K562 (cell line): Measurements from ENCODE around the gene CMBL. TPM values are rescaled to one million over a fixed set of nuclear protein-coding genes. Genes with fewer than 3 reads are reported as not detected.

Experiments
- ATAC-seq: fragments of 200-7000 bp; cut with Tn5 transposase; 3 replicates; pipeline ENCODE4 v1.9.1; 2020; ENCODE audit warnings: moderate library complexity
- BruUV-seq: library from RNA; stranded (reverse); fragments of 400-500 nt; replicated peaks from 2 replicates; lab custom pipeline; 2021; lab: Mats Ljungman, UMichigan
- CTCF ChIA-PET: fragments of 300-600 bp; formaldehyde crosslinking; extraction: SDS; loops from one replicate; lab custom pipeline; 2021; ENCODE audit warnings: low intra/inter-chr PET ratio; lab: Yijun Ruan, JAX
- POLR2A ChIA-PET: fragments of 300-600, 350-650 bp; sonication (Branson Sonifier 250); formaldehyde crosslinking; extraction: SDS; loops from one replicate; lab custom pipeline; 2021; ENCODE audit warnings: antibody characterized with exemption, inconsistent platforms; lab: Yijun Ruan, JAX
- DNase-seq, 4 experiments: peaks; one replicate each; pipeline versions ENCODE4 v3.0.0 to v3.0.0-alpha.2; 2011 to 2018; ENCODE audit warnings: low spot score in 3 of 4, mixed read lengths in 3 of 4; ENCODE audit errors: extremely low read depth in 1 of 4
- FAIRE-seq: peaks from 2 replicates; lab custom pipeline; 2011; peaks lifted over from hg19 to GRCh38; lab: Jason Lieb, UNC
- H2AFZ ChIP-seq: 2 replicates; pipeline ENCODE4 v1.6.0; 2011; ENCODE audit warnings: low read depth, low read length, control low read depth, inconsistent platforms
- H3K27ac ChIP-seq: fragments of 200-600 bp; 3 replicates; pipeline ENCODE4 v1.8.0; 2011; ENCODE audit warnings: low read depth, mild to moderate bottlenecking, control low read depth, inconsistent platforms, low read length, moderate library complexity, mixed read lengths; ENCODE audit errors: extremely low read depth
- H3K27me3 ChIP-seq, 2 experiments: fragments of 300-600 bp in 1 of 2; 2 replicates in 1 of 2; 3 replicates in 1 of 2; pipeline versions ENCODE4 v1.6.0 to v1.8.0; 2011; ENCODE audit warnings: inconsistent platforms in 2 of 2, low read length in 2 of 2, mild to moderate bottlenecking in 1 of 2, mixed read lengths in 1 of 2, moderate library complexity in 1 of 2; ENCODE audit not compliant: control insufficient read depth in 2 of 2, insufficient read depth in 2 of 2
- H3K36me3 ChIP-seq: fragments of 300-600 bp; 3 replicates; pipeline ENCODE4 v1.8.0; 2011; ENCODE audit warnings: mild to moderate bottlenecking, low read length, inconsistent platforms; ENCODE audit not compliant: control insufficient read depth, insufficient read depth
- H3K4me1 ChIP-seq, 2 experiments: fragments of 200-600 bp in 1 of 2; replicated peaks in 1 of 2; 2 replicates in 1 of 2; 3 replicates in 1 of 2; pipeline versions ENCODE4 v1.5.1 to v1.8.0; 2011; ENCODE audit warnings: inconsistent platforms in 2 of 2, low read length in 2 of 2, mild to moderate bottlenecking in 1 of 2, mixed read lengths in 1 of 2, moderate library complexity in 1 of 2; ENCODE audit not compliant: control insufficient read depth in 2 of 2, insufficient read depth in 2 of 2
- H3K4me2 ChIP-seq: 2 replicates; pipeline ENCODE4 v1.6.1; 2011; ENCODE audit warnings: low read length, control low read depth, inconsistent platforms, mixed read lengths; ENCODE audit not compliant: insufficient read depth
- H3K4me3 ChIP-seq: fragments of 200-600 bp; sonication (generic), shearing (Covaris generic); 2 replicates; pipeline ENCODE4 v1.5.1; 2016; ENCODE audit warnings: control low read depth, inconsistent platforms
- H3K79me2 ChIP-seq: fragments of 200-600 bp; 3 replicates; pipeline ENCODE4 v1.8.0; 2011; ENCODE audit warnings: low read length, inconsistent platforms; ENCODE audit not compliant: control insufficient read depth, insufficient read depth
- H3K9ac ChIP-seq, 2 experiments: 2 replicates each; pipeline versions ENCODE4 v1.6.0 to v1.6.1; 2011; ENCODE audit warnings: low read depth in 2 of 2, low read length in 2 of 2, control low read depth in 1 of 2, inconsistent platforms in 1 of 2, mild to moderate bottlenecking in 1 of 2, mixed read lengths in 1 of 2; ENCODE audit not compliant: insufficient read depth in 1 of 2
- H3K9me1 ChIP-seq: one replicate; pipeline ENCODE4 v1.6.0; 2011; ENCODE audit warnings: inconsistent platforms, mild to moderate bottlenecking, low read length, moderate library complexity; ENCODE audit not compliant: control insufficient read depth, insufficient read depth
- H3K9me3 ChIP-seq: replicated peaks from 2 replicates; pipeline ENCODE4 v1.5.1; 2011; ENCODE audit warnings: low read depth, low read length, inconsistent platforms; ENCODE audit not compliant: control insufficient read depth, insufficient read depth
- H4K20me1 ChIP-seq: replicated peaks from 2 replicates; pipeline ENCODE4 v1.6.1; 2011; ENCODE audit warnings: low read length, inconsistent platforms, mixed read lengths; ENCODE audit not compliant: control insufficient read depth, insufficient read depth
- BRF1 ChIP-seq: IDR thresholded peaks from 3 replicates; pipeline ENCODE4 v1.6.1; 2011; ENCODE audit warnings: borderline replicate concordance, mild to moderate bottlenecking; ENCODE audit not compliant: insufficient read length; ENCODE audit errors: extremely low read depth
- CEBPB ChIP-seq: fragments of 450-650 bp; IDR thresholded peaks from 2 replicates; pipeline ENCODE4 v1.6.1; 2016; ENCODE audit warnings: missing genetic modification characterization, missing compliant biosample characterization
- FIP1L1 ChIP-seq: fragments of 200-400 bp; formaldehyde crosslinking; IDR thresholded peaks from 2 replicates; pipeline ENCODE4 v1.6.1; 2018; ENCODE audit warnings: mild to moderate bottlenecking, low read depth, low read length; ENCODE audit not compliant: poor library complexity, severe bottlenecking
- HNRNPH1 ChIP-seq: fragments of 200-400 bp; formaldehyde crosslinking; optimal IDR thresholded peaks from 2 replicates; pipeline ENCODE3; 2017; ENCODE audit warnings: low read depth, mild to moderate bottlenecking, low read length, moderate library complexity
- IRF9 ChIP-seq: fragments of 450-650 bp; IDR thresholded peaks from 2 replicates; pipeline ENCODE4 v1.6.1; 2016; ENCODE audit warnings: missing biosample characterization, missing genetic modification characterization
- MCM7 ChIP-seq, 2 experiments: fragments of 450-650 bp; IDR thresholded peaks; 2 replicates each; pipeline ENCODE4 v1.6.1; 2016 to 2018
- MECOM ChIP-seq: fragments of 250-450 bp; sonication (Bioruptor Pico); IDR thresholded peaks from 2 replicates; pipeline ENCODE4 v1.8.0; 2022; ENCODE audit warnings: inconsistent platforms
- MTA1 ChIP-seq: fragments of 450-650 bp; IDR thresholded peaks from 2 replicates; pipeline ENCODE4 v1.6.1; 2017; ENCODE audit warnings: borderline replicate concordance
- RBM17 ChIP-seq: fragments of 200-400 bp; formaldehyde crosslinking; IDR thresholded peaks from 2 replicates; pipeline ENCODE4 v1.6.1; 2017; ENCODE audit warnings: low read depth, mild to moderate bottlenecking, low read length, borderline replicate concordance
- SMAD4 ChIP-seq: fragments of 250-450 bp; sonication (Bioruptor Pico); conservative IDR thresholded peaks from 2 replicates; pipeline ENCODE4 v1.8.0; 2021; ENCODE audit warnings: inconsistent platforms, mild to moderate bottlenecking, moderate library complexity
- SOX6 ChIP-seq: fragments of 450-650 bp; IDR thresholded peaks from 2 replicates; pipeline ENCODE4 v1.6.1; 2014; ENCODE audit warnings: mild to moderate bottlenecking
- SRSF3 ChIP-seq: fragments of 200-400 bp; formaldehyde crosslinking; IDR thresholded peaks from 2 replicates; pipeline ENCODE4 v1.6.1; 2016; ENCODE audit warnings: mild to moderate bottlenecking, low read length, moderate library complexity; ENCODE audit not compliant: insufficient read depth
- ZBTB49 ChIP-seq: sonication (generic); formaldehyde crosslinking; IDR thresholded peaks from 2 replicates; pipeline ENCODE4 v1.8.0; 2022; ENCODE audit warnings: missing genetic modification reagents, mild to moderate bottlenecking, borderline replicate concordance
- ZNF134 ChIP-seq: fragments of 250-450 bp; sonication (Bioruptor Pico); conservative IDR thresholded peaks from 2 replicates; pipeline ENCODE4 v1.4.0; 2020
- ZNF830 ChIP-seq: fragments of 250-450 bp; sonication (Bioruptor Pico); IDR thresholded peaks from 2 replicates; pipeline ENCODE4 v1.5.0; 2021; ENCODE audit warnings: mild to moderate bottlenecking
- ZZZ3 ChIP-seq: fragments of 450-650 bp; IDR thresholded peaks from 2 replicates; pipeline ENCODE4 v1.6.1; 2016; ENCODE audit warnings: antibody characterized with exemption, mild to moderate bottlenecking, moderate library complexity
- WGBS: fragments of 100-300 bp; shearing (Covaris generic); methylation state at CpG from one replicate; pipeline ENCODE4 v1.1.6; 2016; ENCODE audit warnings: low coverage, mixed read lengths; ENCODE audit not compliant: insufficient coverage; ENCODE audit errors: missing lambda C conversion rate; 5-methylcytosine and 5-hydroxymethylcytosine counted together
- in situ Hi-C: fragments of 300-500 bp; cut with MboI; formaldehyde crosslinking; loops from 4 replicates; pipeline ENCODE4 v1.15.0; 2018; ENCODE audit warnings: inconsistent platforms, mixed read lengths
- intact Hi-C: fragments of 100-400 bp; cut with micrococcal nuclease; formaldehyde crosslinking; loops from 2 replicates; pipeline ENCODE4 v1.14.2; 2022
- polyA plus RNA-seq, 8 experiments: library from polyadenylated mRNA; depleted of rRNA in 4 of 8; stranded (reverse) in 5 of 8; unstranded in 3 of 8; fragments of >200 nt; fragmentation: Nextera tagmentation in 2 of 8; fragmentation: Illumina TruSeq in 1 of 8; extraction: Ambion mirVana in 2 of 8; extraction: Trizol in 1 of 8; gene quantifications; 2 replicates each; pipeline versions ENCODE4 v1.2.1 to v1.2.3, GENCODE V29; 2011 to 2014; ENCODE audit warnings: inconsistent platforms in 1 of 8, missing spikeins in 1 of 8
- total RNA-seq, 7 experiments: library from RNA; depleted of rRNA in 6 of 7; stranded (reverse); fragments of >200 nt in 6 of 7; fragmentation: Illumina TruSeq in 2 of 7; extraction: Trizol in 2 of 7; gene quantifications; 2 replicates each; pipeline versions ENCODE4 v1.2.1 to v1.2.3, GENCODE V29; 2011 to 2021; ENCODE audit warnings: low replicate concordance in 1 of 7

Gene CMBL
- total and polyA plus RNA-seq, 9 of the 15 experiments (the other 6 are each of a cell fraction or from before 2014, with no cell fraction given) = 22.6 to 192 (median 71.1) TPM

- H3K27me3 ChIP-seq = no peaks in the 10 kb centered on the region
- H3K4me3 ChIP-seq = no peak overlapping the region
- CTCF ChIA-PET = interaction anchor here (0.6 kb wide), 1 partner anchor 57 kb away, joined by 3 read pairs; no protein-coding TSS in a partner anchor
- H3K79me2 ChIP-seq = no peaks in the 10 kb centered on the region
- FAIRE-seq = peak; percentile 44
- POLR2A ChIA-PET = interaction anchor here (1.3 kb wide), 1 partner anchor 12 kb away, joined by 3 read pairs; no protein-coding TSS in a partner anchor
- H3K36me3 ChIP-seq = no peaks in the 10 kb centered on the region
- intact Hi-C loops = no loop called here
- in situ Hi-C loops = no loop called here
- no peak overlapping the region for H3K27ac ChIP-seq
- no peaks in the 10 kb centered on the region for H3K9me1 ChIP-seq
- H3K9me3 ChIP-seq = no peaks in the 10 kb centered on the region; the same call in 1 of the 2 replicates
- peak; percentile 18; the same call in 2 of the 3 replicates for ATAC-seq
- H4K20me1 ChIP-seq = no peaks in the 10 kb centered on the region
- H3K9ac ChIP-seq = no peak overlapping the region
- DNase-seq = no peak
- H3K4me2 ChIP-seq = no peak overlapping the region
- no TSS peak for BruUV-seq
- WGBS = 75% methylated on average over 14 of the region's 14 CpGs
- H3K4me1 ChIP-seq = peaks cover 7% of the 10 kb centered on the region in 2 experiments; a peak in 4 of 5 replicates
- peak overlapping the region; percentile 71 for H2AFZ ChIP-seq
- no peak for TF ChIP-seq HNRNPH1
- TF ChIP-seq SMAD4 (CRISPR knock-in tag) = peak; percentile 88
- TF ChIP-seq MTA1 = no peak
- TF ChIP-seq MECOM (CRISPR knock-in tag) = peak; percentile 74; the same call in 1 of the 2 replicates
- no peak for TF ChIP-seq BRF1
- no peak for TF ChIP-seq RBM17
- TF ChIP-seq IRF9 (tag) = 0 out of 2 replicates have a peak, but pooled peaks have one; percentile 4
- TF ChIP-seq SOX6 = no peak
- TF ChIP-seq MCM7 (IDR thresholded peaks at IDR 0.05) = no peak
- peak; percentile 75 for TF ChIP-seq CEBPB (tag)
- no peak for TF ChIP-seq ZZZ3
- no peak for TF ChIP-seq FIP1L1
- no peak for TF ChIP-seq ZBTB49 (CRISPR knock-in tag)
- no peak for TF ChIP-seq SRSF3
- TF ChIP-seq ZNF134 = no peak
- no peak for TF ChIP-seq ZNF830 (CRISPR knock-in tag)
These were observed 28.2 kb upstream of the CMBL start for GRCh38 chr5:10335711-10336470.
